Gastrocnemius medialis (tissue), 4 donors: ENCODE data around the gene NOL12. TPM values are rescaled to one million over a fixed set of nuclear protein-coding genes. Genes with fewer than 3 reads are reported as not detected.

Experiments used
- ATAC-seq, 2 donors: fragments of 150-250 bp; one replicate each; pipeline ENCODE4 v1.9.1; 2016
- DNase-seq, 2 donors: peaks; one replicate each; pipeline ENCODE4 v3.0.0-alpha.2; 2019
- H3K27ac ChIP-seq, 4 donors: fragments of 200-600 bp; sonication (generic); 1 replicate in 1 of 4; 2 replicates in 3 of 4; pipeline ENCODE4 v1.5.1; 2016 to 2018; ENCODE audit warnings: mild to moderate bottlenecking in 2 of 4, moderate library complexity in 1 of 4
- H3K27me3 ChIP-seq, 3 donors: fragments of 200-600 bp; sonication (generic) in 2 of 3; 1 replicate in 1 of 3; 2 replicates in 2 of 3; pipeline versions ENCODE4 v1.5.1 to v1.6.0; 2016 to 2019; ENCODE audit warnings: mild to moderate bottlenecking in 1 of 3, moderate library complexity in 1 of 3
- H3K36me3 ChIP-seq, 2 donors: fragments of 200-600 bp; sonication (generic) in 1 of 2; one replicate each; pipeline ENCODE4 v1.5.1; 2017 to 2018
- H3K4me1 ChIP-seq, 2 donors: fragments of 200-600 bp; sonication (generic) in 1 of 2; one replicate each; pipeline ENCODE4 v1.5.1; 2016 to 2017; ENCODE audit warnings: mild to moderate bottlenecking in 2 of 2
- H3K4me3 ChIP-seq, 4 donors: fragments of 200-600 bp; sonication (generic) in 3 of 4; 1 replicate in 1 of 4; 2 replicates in 3 of 4; pipeline ENCODE4 v1.5.1; 2016 to 2019; ENCODE audit warnings: mild to moderate bottlenecking in 2 of 4
- H3K9me3 ChIP-seq, 3 donors: fragments of 200-600 bp; sonication (generic) in 2 of 3; 1 replicate in 1 of 3; 2 replicates in 2 of 3; pipeline ENCODE4 v1.5.1; 2016 to 2019
- POLR2A ChIP-seq, 2 donors: fragments of 450-650 bp; IDR thresholded peaks; one replicate each; pipeline ENCODE4 v1.6.1; 2017; ENCODE audit warnings: antibody characterized with exemption in 2 of 2, mild to moderate bottlenecking in 2 of 2, moderate library complexity in 2 of 2
- in situ Hi-C, 4 donors: fragments of 200-750 bp; cut with MboI; loops; one replicate each; pipeline versions ENCODE4 v1.15.0 to v1.8.0; 2017; ENCODE audit warnings: low sequenced_read_pairs in 4 of 4
- intact Hi-C: fragments of 100-400 bp; cut with DNase I; formaldehyde crosslinking; loops from one replicate; pipeline ENCODE4 v1.15.1; 2023; ENCODE audit warnings: low total_unique reads
- total RNA-seq, 4 donors: library from RNA; depleted of rRNA; stranded (reverse); fragments of >200 nt; gene quantifications; one replicate each; pipeline versions ENCODE4 v1.1.0 to v1.2.3, GENCODE V29; 2016
- TF ChIP-seq, protein P1 (sequence below), 5 experiments: fragments of 450-650 bp in 3 of 5; fragments of 200-600 bp in 2 of 5; sonication (generic) in 2 of 5; IDR thresholded peaks in 4 of 5; conservative IDR thresholded peaks in 1 of 5; 1 replicate in 4 of 5; 2 replicates in 1 of 5; pipeline ENCODE4 v1.5.1; 2016 to 2019; ENCODE audit warnings: antibody characterized with exemption in 5 of 5, mild to moderate bottlenecking in 3 of 5, moderate library complexity in 3 of 5

NOL12 gene
- total RNA-seq, 4 donors from 2014 or later = 10.0 to 21.7 (median 16.6) TPM

DNA sequence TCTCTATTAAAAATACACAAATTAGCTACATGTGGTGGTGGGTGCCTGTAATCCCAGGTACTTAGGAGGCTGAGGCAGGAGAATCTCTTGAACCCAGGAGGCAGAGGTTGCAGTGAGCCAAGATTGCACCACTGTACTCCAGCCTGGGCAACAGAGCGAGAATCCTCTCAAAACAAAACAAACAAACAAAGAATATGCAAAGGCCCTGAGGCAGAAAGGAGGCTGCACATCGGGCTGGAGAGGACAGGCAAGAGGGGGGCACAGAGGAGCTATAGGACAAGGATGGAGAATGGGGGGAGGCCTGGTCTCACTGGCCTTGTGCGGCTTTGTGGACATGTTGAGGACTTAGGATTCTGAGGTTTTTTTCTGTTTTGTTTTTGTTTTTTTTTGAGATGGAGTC, 19.1 kb downstream of the NOL12 start:
- H3K27me3 ChIP-seq = no peaks in the 10 kb centered on the region
- DNase-seq = no peak
- in situ Hi-C loops (no loop called here), intact Hi-C loops (no loop called here)
- H3K27ac ChIP-seq = no peak overlapping the region
- ATAC-seq = no peak
- no peak overlapping the region for H3K4me3 ChIP-seq
- H3K36me3 ChIP-seq = no peaks in the 10 kb centered on the region
- no peaks in the 10 kb centered on the region for H3K4me1 ChIP-seq
- no peak for TF ChIP-seq POLR2A (IDR thresholded peaks at IDR 0.05)
- TF ChIP-seq, protein P1, sequence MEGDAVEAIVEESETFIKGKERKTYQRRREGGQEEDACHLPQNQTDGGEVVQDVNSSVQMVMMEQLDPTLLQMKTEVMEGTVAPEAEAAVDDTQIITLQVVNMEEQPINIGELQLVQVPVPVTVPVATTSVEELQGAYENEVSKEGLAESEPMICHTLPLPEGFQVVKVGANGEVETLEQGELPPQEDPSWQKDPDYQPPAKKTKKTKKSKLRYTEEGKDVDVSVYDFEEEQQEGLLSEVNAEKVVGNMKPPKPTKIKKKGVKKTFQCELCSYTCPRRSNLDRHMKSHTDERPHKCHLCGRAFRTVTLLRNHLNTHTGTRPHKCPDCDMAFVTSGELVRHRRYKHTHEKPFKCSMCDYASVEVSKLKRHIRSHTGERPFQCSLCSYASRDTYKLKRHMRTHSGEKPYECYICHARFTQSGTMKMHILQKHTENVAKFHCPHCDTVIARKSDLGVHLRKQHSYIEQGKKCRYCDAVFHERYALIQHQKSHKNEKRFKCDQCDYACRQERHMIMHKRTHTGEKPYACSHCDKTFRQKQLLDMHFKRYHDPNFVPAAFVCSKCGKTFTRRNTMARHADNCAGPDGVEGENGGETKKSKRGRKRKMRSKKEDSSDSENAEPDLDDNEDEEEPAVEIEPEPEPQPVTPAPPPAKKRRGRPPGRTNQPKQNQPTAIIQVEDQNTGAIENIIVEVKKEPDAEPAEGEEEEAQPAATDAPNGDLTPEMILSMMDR (IDR thresholded peaks at IDR 0.05 in 4 of 5, conservative IDR thresholded peaks at IDR 0.05 in 1 of 5) = no peak
- H3K9me3 ChIP-seq = no peaks in the 10 kb centered on the region

DNA sequence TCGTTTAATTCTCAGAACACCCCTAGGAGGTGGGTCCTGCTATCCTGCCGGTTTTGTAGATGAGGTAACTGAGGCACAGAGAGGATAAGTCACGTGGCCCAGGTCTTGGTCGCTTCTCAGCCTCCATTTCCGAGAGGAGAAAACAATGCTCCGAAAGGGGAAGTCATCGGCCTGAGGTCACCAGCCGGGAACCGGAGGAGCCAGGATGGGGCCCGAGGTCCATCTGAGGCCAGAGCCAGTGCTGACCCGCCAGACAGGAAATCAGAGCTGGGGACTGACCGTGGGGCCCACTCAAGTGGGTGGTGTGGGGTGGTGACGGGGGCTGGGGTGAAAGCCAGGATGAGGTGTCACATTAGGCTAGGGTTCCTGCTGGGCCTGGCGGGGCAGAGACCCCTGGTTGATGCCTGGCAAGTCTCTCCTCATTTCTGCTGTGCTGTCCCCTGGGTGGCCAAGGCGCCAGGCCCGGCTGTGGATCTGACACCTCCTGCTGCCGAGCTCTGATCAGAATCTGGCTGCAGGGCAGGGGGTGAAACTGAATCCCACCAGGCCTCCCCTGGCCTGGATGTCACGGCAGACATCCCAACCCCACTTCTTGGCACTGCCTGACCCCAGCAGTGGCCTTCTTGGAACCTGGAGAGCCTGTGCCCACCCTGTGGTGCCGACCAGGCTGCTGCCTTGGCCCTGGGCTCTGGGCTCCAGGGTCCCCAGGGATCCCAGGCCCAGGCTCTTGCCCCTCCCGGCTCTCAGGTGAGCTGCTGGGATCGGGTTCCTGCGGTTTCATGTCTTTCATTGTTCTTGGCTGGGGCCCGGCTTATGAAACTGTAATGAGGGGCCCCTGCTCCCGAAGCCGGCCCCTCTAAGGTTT, 22.7 kb downstream of the NOL12 start:
- no peaks in the 10 kb centered on the region for H3K4me1 ChIP-seq
- DNase-seq (no peak), ATAC-seq (no peak)
- H3K9me3 ChIP-seq = no peaks in the 10 kb centered on the region
- in situ Hi-C loops (no loop called here), intact Hi-C loops (no loop called here)
- no peak for TF ChIP-seq POLR2A (IDR thresholded peaks at IDR 0.05)
- TF ChIP-seq, protein P1 (IDR thresholded peaks at IDR 0.05 in 4 of 5, conservative IDR thresholded peaks at IDR 0.05 in 1 of 5) = no peak
- no peaks in the 10 kb centered on the region for H3K36me3 ChIP-seq
- no peaks in the 10 kb centered on the region for H3K27me3 ChIP-seq
- H3K27ac ChIP-seq = no peak overlapping the region
- no peak overlapping the region for H3K4me3 ChIP-seq

DNA sequence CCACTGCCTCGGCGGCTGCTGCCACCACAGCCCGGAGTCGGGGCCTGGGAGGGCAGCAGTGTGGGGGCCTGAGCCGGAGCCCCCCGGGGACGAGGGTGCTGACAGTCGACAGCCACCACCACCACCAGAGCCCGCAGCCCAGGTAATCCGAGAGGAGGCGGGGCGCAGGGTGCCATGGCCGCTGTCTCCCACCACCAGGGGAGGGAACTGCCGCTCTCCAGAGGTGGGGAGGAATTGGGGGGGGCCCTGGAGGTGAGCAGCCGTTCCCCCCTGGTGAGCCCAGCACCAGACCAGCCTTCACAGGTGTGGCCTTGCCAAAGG, 23.3 kb downstream of the NOL12 start:
- Histone ChIP-seq H3K36me3 (no peaks in the 10 kb centered on the region), H3K4me3 (no peak overlapping the region), H3K27ac (no peak overlapping the region), H3K9me3 (no peaks in the 10 kb centered on the region), H3K4me1 (no peaks in the 10 kb centered on the region), H3K27me3 (no peaks in the 10 kb centered on the region)
- TF ChIP-seq, protein P1 (IDR thresholded peaks at IDR 0.05 in 4 of 5, conservative IDR thresholded peaks at IDR 0.05 in 1 of 5) = no peak
- no peak for TF ChIP-seq POLR2A (IDR thresholded peaks at IDR 0.05)
- DNase-seq (no peak), ATAC-seq (no peak)
- in situ Hi-C loops (no loop called here), intact Hi-C loops (no loop called here)

DNA sequence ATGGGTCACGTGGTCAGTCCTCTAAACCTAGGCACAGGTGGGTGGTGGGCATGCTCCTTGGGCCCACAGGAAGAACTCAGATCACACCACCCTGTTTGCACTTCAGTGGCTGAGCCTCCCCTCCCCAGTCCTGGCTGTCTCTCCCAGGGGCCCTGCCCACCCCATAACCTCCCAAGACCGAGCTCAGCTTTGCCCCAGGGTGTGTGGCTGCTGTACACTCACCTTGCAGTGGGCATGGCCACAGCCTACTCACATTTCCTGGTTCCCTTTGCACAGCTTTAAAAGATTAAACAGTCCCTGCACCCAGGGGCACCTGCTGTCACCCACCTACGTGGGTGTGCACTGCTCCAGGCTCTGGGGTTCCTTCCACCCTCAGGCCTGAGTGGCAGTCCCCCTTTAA, 24.5 kb downstream of the NOL12 start:
- no peak overlapping the region for H3K4me3 ChIP-seq
- H3K4me1 ChIP-seq = no peaks in the 10 kb centered on the region
- no peaks in the 10 kb centered on the region for H3K27me3 ChIP-seq
- TF ChIP-seq POLR2A (IDR thresholded peaks at IDR 0.05) = no peak
- TF ChIP-seq, protein P1 (IDR thresholded peaks at IDR 0.05 in 4 of 5, conservative IDR thresholded peaks at IDR 0.05 in 1 of 5) = no peak
- in situ Hi-C loops (no loop called here), intact Hi-C loops (no loop called here)
- H3K9me3 ChIP-seq = no peaks in the 10 kb centered on the region
- ATAC-seq (no peak), DNase-seq (no peak)
- H3K36me3 ChIP-seq = no peaks in the 10 kb centered on the region
- H3K27ac ChIP-seq = no peak overlapping the region

DNA sequence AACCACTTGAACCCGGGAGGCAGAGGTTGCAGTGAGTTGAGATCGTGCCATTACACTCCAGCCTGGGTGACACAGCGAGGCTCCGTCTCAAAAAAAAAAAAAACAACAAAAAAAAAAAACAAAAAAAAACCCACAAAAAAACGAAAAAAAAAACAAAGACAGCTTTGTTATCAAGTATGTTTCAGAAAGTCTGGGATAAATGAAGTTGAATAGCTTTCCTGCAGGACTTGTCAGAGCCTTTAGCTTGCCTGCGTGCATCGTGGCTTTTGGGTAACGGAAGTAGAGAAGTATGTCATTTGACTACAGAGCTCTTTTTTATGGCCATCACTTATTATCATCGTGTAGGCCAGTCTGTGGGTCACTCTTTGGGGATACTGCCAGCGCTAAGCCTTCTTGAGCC, 25.3 kb downstream of the NOL12 start:
- Histone ChIP-seq H3K36me3 (no peaks in the 10 kb centered on the region), H3K4me3 (no peak overlapping the region), H3K27me3 (no peaks in the 10 kb centered on the region), H3K9me3 (no peaks in the 10 kb centered on the region), H3K27ac (no peak overlapping the region), H3K4me1 (no peaks in the 10 kb centered on the region)
- in situ Hi-C loops = no loop called here
- TF ChIP-seq POLR2A (IDR thresholded peaks at IDR 0.05) = no peak
- TF ChIP-seq, protein P1 (IDR thresholded peaks at IDR 0.05 in 4 of 5, conservative IDR thresholded peaks at IDR 0.05 in 1 of 5) = no peak
- ATAC-seq (no peak), DNase-seq (no peak)
- intact Hi-C loops = no loop called here
